GM19035 (cell line): ENCODE results near the gene FKBP5.
"Not testable (repeated sequence)": the region's sequence is repeated elsewhere in the genome, so short reads cannot be mapped to it uniquely, and the experiment has no call there.

Experiments used
- ATAC-seq: cut with Tn5 transposase; IDR thresholded peaks from one replicate; pipeline ENCODE4 v1.9.1; 2021; ENCODE audit not compliant: unreplicated experiment

FKBP5 gene

GRCh38 chr6:35691027-35691824, 2.5 kb upstream of the FKBP5 start:
- ATAC-seq, result no peak

GRCh38 chr6:35690484-35690883, 1.8 kb upstream of the FKBP5 start:
- ATAC-seq, result no peak

GRCh38 chr6:35690006-35690405, 1.3 kb upstream of the FKBP5 start:
- not testable (repeated sequence) for ATAC-seq

DNA sequence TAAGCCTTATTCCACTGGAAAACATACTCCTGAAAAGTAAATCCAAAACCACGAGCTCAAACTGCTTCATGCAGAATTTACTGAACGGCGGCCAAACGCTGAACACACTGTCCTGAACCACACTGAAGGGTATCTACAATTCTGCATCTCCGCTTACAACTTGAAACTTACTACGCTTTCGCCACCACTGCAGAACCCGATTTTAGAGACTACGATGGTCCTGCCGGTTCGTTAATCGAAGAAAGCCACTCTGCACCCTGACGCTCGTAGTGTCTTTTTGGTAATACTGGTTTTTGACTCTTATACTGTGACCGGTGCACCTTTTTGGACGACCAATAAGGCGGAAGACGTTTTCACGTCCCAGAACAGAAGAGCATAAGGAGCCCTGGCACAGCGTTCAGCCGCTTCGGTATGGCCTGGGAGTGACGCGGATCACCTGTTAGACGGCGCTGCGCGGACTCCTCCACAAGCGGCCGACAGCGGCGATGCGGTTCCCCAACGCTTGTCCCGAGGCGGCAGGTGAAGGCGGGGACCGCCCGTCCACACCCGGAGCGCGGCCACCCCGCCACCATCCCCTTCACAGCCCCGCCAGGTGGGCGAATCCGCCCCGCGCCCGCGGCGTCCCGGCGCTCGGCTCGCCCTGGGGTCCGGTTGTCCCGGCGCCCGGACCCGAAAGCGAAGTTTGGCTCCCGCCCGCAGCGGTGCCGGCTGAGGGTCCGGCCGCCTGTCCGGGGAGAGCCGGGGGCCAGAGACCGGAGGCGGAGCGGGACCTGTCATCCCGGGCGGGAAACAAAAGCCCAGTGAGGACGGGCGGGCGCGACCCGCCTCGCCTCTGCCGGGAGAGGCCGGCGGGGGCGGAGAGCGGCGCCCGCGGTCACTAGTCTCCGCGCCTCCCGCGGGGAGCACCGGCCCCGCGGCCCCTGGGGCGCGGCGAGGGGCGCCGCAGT, 784 bp downstream of the FKBP5 start:
- peak; percentile 37 for ATAC-seq

GRCh38 chr6:35686873-35687555, 1.7 kb downstream of the FKBP5 start:
- ATAC-seq, result no peak

- ATAC-seq, result no peak
Measured at GRCh38 chr6:35686436-35686835, 2.3 kb downstream of the FKBP5 start.

DNA sequence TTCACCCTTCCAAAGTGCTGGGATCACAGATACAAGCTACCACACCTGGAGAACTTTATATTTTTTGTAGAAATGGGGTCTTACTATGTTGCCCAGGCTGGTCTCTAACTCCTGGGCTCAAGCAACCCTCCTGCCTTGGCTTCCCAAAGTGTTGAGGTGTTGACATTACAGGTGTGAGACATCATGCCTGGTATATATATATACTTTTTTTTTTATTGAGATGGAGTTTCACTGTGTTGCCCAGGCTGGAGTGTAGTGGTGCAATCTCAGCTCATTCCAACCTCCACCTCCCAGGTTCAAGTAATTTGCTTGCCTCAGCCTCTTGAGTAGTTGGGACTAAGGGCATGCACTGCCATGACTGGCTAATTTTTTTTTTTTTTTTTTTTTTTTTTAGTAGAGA, 5.4 kb downstream of the FKBP5 start:
- no peak for ATAC-seq

- ATAC-seq, result no peak
Measured at GRCh38 chr6:35681298-35681697, 7.4 kb downstream of the FKBP5 start.

- no peak for ATAC-seq
Measured at GRCh38 chr6:35679399-35679798, 9.3 kb downstream of the FKBP5 start.

DNA sequence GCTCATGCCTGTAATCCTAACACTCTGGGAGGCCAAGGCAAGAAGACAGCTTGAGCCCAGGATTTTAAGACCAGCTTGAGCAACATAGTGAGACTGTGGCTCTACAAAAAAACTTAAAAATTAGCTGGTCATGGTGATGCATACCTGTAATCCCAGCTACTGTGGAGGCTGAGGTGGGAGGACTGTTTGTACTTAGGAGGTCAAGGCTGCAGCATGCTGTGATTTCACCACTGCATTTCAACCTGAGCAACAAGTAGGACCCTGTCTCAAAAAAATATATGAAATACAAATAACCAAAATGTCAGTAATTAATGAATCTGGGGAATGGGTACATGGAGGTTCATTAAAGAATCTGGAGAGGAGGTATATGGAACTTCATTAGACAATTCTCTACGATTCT, 9.9 kb downstream of the FKBP5 start:
- ATAC-seq, result no peak

- no peak for ATAC-seq
Measured at GRCh38 chr6:35678021-35678654, 10.6 kb downstream of the FKBP5 start.

GRCh38 chr6:35677456-35677855, 11.3 kb downstream of the FKBP5 start:
- no peak for ATAC-seq

GRCh38 chr6:35675871-35676459, 12.8 kb downstream of the FKBP5 start:
- no peak for ATAC-seq

- ATAC-seq, result no peak
Measured at GRCh38 chr6:35674594-35674993, 14.1 kb downstream of the FKBP5 start.

DNA sequence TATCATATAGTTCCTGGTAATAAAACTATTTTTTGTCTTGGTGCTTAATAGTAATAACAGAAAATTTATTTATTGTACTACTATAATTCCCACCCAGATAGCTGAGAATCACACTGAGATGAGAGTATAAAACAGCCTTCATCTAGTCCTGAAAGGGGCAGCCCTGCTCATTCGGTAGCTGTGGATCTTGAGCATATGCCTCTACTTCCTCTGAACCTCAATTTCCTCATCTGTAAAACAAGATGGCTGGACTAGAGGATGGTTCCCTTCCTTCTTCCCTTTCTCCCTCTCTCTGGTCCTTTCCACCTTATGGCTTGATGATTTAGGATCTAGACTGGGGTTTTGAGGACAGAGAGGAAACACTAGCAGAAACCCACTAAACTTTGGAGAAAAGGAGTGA, 15.0 kb downstream of the FKBP5 start:
- ATAC-seq, result no peak

- ATAC-seq, result not testable (repeated sequence)
Measured at GRCh38 chr6:35673284-35673666, 15.4 kb downstream of the FKBP5 start.

DNA sequence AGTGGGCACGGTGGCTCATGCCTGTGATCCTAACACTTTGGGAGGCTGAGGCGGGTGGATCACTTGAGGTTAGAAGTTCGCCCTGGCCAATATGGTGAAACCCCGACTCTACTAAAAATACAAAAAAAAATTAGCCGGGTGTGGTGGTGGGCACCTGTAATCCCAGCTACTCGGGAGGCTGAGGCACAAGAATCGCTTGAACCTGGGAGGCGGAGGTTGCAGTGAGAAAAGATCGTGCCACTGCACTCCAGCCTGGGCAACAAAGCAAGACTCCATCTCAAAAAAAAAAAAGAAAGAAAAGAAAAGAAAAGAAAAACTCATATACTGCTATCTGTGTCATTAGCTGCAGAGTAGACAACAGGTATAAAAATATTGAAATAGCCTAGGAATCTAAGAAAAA, 18.3 kb downstream of the FKBP5 start:
- ATAC-seq, result not testable (repeated sequence)

DNA sequence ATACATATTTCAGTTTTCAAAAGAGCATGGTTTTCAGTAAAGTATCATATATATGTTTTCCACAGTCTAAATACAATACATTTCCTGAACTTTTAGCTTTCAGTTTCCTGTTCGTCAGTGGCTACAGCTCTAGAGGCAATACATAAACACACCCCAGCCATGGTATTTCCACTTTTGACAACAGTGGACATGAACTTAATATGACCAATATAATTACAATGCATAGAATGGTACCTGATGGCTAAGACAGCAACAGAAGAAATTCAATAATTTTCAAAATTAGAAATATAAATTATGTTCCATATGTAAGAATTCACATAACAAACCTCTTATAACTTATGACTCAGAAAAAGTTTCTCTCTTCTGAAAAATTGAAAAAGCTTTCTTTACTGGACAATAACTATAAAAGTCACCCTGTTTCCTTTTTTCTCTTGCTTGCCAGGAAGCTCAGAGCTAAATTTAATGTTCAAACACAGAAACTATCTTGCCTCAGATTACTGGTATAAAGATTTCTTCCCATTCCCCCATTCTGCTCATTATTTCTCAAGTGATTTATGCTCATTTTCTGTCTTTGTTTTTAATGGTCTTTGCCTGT, 19.2 kb downstream of the FKBP5 start:
- no peak for ATAC-seq

DNA sequence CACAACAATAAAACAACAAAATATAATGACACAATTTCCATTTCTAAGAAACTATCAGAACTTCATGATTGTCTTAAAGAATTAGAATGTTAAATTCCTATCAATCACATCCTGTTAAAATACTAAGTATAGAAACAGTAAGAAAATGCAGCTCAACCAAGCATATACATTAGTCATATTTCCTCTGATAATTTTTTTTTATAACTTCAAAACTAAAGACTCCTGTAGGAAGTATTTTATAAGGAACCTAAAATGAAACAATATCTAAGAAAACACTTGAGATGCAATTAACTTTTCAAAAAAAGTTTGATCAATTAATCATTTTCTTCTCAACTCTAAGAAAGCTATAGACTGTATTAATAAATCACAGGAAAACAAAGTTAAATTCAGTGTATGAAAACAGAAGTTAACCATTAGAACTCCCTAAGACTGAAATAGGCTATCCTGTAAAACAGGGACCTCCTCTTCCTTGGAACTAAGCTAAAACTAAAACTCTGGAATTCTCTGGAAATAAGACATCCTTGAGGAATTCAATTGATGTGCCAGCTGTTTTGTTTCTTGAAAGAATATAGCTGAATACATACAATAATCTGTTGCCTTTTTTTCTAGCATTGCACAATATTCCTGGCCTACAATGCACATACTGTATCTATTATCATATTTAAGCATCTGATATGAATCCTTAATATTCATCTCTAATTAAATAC, 19.8 kb downstream of the FKBP5 start:
- ATAC-seq, result no peak

- no peak for ATAC-seq
Measured at GRCh38 chr6:35668096-35668495, 20.6 kb downstream of the FKBP5 start.
